MM.1S (cell line): ENCODE results near the gene TMEM163.

Experiments used
- DNase-seq: peaks from one replicate; pipeline ENCODE4 v3.0.0-alpha.2; 2015
- H2AFZ ChIP-seq: fragments of 300-600 bp; sonication (generic); 2 replicates; pipeline ENCODE4 v1.6.0; 2016; ENCODE audit warnings: antibody characterized with exemption, low read length
- H3F3A ChIP-seq: fragments of 300-600 bp; sonication (generic); 2 replicates; pipeline ENCODE4 v1.6.1; 2016; ENCODE audit warnings: mild to moderate bottlenecking, antibody characterized with exemption, low read length, moderate library complexity, mixed read lengths; ENCODE audit not compliant: insufficient read depth
- H3K27ac ChIP-seq: fragments of 300-600 bp; sonication (generic); 2 replicates; pipeline ENCODE4 v1.5.1; 2016; ENCODE audit warnings: mild to moderate bottlenecking, low read length
- H3K27me3 ChIP-seq: fragments of 300-600 bp; sonication (generic); replicated peaks from 2 replicates; pipeline ENCODE4 v1.6.0; 2016; ENCODE audit warnings: low read length; ENCODE audit not compliant: insufficient read depth
- H3K36me3 ChIP-seq: fragments of 300-600 bp; sonication (generic); replicated peaks from 2 replicates; pipeline ENCODE4 v1.6.1; 2016; ENCODE audit warnings: mild to moderate bottlenecking, low read length, mixed read lengths; ENCODE audit not compliant: insufficient read depth
- H3K4me1 ChIP-seq: fragments of 300-600 bp; sonication (generic); 2 replicates; pipeline ENCODE4 v1.6.1; 2016; ENCODE audit warnings: low read length, mixed read lengths
- H3K4me2 ChIP-seq: fragments of 300-600 bp; sonication (generic); 2 replicates; pipeline ENCODE4 v1.6.0; 2016; ENCODE audit warnings: low read depth, low read length
- H3K4me3 ChIP-seq: fragments of 300-600 bp; sonication (generic); 2 replicates; pipeline ENCODE4 v1.5.1; 2016; ENCODE audit warnings: low read length, mixed read lengths
- H3K79me2 ChIP-seq: fragments of 300-600 bp; sonication (generic); 2 replicates; pipeline ENCODE4 v1.6.1; 2016; ENCODE audit warnings: mixed run types, low read length, mixed read lengths
- H3K9ac ChIP-seq: fragments of 300-600 bp; sonication (generic); 2 replicates; pipeline ENCODE4 v1.6.1; 2016; ENCODE audit warnings: low read length, mixed read lengths
- H3K9me2 ChIP-seq: fragments of 300-600 bp; sonication (generic); replicated peaks from 2 replicates; pipeline ENCODE4 v1.6.1; 2016; ENCODE audit warnings: mild to moderate bottlenecking, low read length, mixed read lengths; ENCODE audit not compliant: insufficient read depth
- H3K9me3 ChIP-seq: fragments of 300-600 bp; sonication (generic); replicated peaks from 2 replicates; pipeline ENCODE4 v1.6.1; 2016; ENCODE audit warnings: mild to moderate bottlenecking, low read length, mixed read lengths; ENCODE audit not compliant: insufficient read depth
- H4K20me1 ChIP-seq: fragments of 300-600 bp; sonication (generic); 2 replicates; pipeline ENCODE4 v1.6.1; 2016; ENCODE audit warnings: mild to moderate bottlenecking, low read length, moderate library complexity, mixed read lengths; ENCODE audit not compliant: insufficient read depth
- EZH2 ChIP-seq: fragments of 300-600 bp; sonication (generic); optimal IDR thresholded peaks from 2 replicates; pipeline ENCODE3; 2017; ENCODE audit warnings: low read depth, mild to moderate bottlenecking, antibody characterized with exemption, low read length, mixed read lengths
- EZH2phosphoT487 ChIP-seq: fragments of 300-600 bp; sonication (generic); IDR thresholded peaks from 2 replicates; pipeline ENCODE4 v1.6.1; 2018; ENCODE audit warnings: antibody characterized with exemption, low read length
- TF ChIP-seq, protein P1 (sequence below): fragments of 300-600 bp; sonication (generic); IDR thresholded peaks from 2 replicates; pipeline ENCODE4 v1.5.1; 2016; ENCODE audit warnings: antibody characterized with exemption, low read length, mixed read lengths

Gene TMEM163

DNA sequence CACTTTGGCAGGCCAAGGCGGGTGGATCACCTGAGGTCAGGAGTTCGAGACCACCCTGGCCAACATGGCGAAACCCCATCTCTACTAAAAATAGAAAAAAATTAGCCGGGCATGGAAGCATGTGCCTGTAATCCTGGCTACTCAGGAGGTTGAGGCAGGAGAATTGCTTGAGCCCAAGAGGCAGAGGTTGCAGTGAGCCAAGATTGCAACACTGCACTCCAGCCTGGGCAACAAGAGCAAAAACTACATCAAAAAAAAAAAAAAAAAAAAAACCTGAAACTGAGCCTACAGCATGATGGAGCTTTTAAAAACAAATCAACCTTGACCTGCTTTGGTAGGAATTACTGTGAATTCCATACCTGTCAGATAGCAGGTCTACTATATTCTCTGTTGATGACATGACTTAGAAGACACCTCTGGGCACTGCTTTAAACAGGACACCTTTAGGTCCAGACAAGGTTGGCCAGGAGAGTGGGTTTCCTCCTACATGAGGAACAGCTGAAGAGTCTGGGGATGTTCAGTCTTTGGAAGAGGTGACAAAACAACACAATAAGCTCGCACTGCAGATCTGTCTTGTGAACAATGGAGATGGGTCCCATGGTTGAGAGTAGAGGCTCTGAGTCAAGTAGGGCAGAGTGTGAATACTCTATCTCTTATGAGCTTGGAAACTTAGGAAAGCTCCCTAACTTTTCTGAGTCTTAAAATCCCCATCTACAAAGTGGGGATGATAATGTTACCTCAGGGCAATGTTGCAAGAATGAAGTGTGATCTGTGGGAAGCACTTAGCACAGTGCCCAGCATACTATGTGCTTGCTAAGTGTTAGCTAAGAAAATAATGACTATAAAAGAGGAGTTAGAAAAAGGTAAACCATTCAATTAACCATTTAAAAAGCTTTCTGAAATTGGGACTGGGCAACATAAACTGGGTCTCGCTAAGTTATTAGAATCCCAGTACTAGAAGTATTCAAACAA is 25.2 kb downstream of the TMEM163 start:
- Histone ChIP-seq H3K36me3 (no peaks in the 10 kb centered on the region), H2AFZ (no peak overlapping the region), H3K4me2 (no peak overlapping the region), H3K27me3 (no peaks in the 10 kb centered on the region), H3K27ac (no peak overlapping the region), H3K9me2 (no peaks in the 10 kb centered on the region), H4K20me1 (no peaks in the 10 kb centered on the region), H3K79me2 (no peaks in the 10 kb centered on the region), H3F3A (no peaks in the 10 kb centered on the region), H3K4me1 (no peaks in the 10 kb centered on the region), H3K4me3 (no peak overlapping the region), H3K9ac (no peak overlapping the region), H3K9me3 (no peaks in the 10 kb centered on the region)
- DNase-seq: no peak
- TF ChIP-seq, protein P1, sequence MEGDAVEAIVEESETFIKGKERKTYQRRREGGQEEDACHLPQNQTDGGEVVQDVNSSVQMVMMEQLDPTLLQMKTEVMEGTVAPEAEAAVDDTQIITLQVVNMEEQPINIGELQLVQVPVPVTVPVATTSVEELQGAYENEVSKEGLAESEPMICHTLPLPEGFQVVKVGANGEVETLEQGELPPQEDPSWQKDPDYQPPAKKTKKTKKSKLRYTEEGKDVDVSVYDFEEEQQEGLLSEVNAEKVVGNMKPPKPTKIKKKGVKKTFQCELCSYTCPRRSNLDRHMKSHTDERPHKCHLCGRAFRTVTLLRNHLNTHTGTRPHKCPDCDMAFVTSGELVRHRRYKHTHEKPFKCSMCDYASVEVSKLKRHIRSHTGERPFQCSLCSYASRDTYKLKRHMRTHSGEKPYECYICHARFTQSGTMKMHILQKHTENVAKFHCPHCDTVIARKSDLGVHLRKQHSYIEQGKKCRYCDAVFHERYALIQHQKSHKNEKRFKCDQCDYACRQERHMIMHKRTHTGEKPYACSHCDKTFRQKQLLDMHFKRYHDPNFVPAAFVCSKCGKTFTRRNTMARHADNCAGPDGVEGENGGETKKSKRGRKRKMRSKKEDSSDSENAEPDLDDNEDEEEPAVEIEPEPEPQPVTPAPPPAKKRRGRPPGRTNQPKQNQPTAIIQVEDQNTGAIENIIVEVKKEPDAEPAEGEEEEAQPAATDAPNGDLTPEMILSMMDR: no peak
- no peak for TF ChIP-seq EZH2phosphoT487
- no peak for TF ChIP-seq EZH2

- Histone ChIP-seq H3K36me3 (no peaks in the 10 kb centered on the region), H2AFZ (no peak overlapping the region), H3K9me2 (no peaks in the 10 kb centered on the region), H3K9me3 (no peaks in the 10 kb centered on the region), H3F3A (no peaks in the 10 kb centered on the region), H4K20me1 (no peaks in the 10 kb centered on the region), H3K79me2 (no peaks in the 10 kb centered on the region), H3K27ac (no peak overlapping the region), H3K4me1 (no peaks in the 10 kb centered on the region), H3K4me3 (no peak overlapping the region), H3K27me3 (no peaks in the 10 kb centered on the region), H3K9ac (no peak overlapping the region), H3K4me2 (no peak overlapping the region)
- no peak for TF ChIP-seq EZH2
- no peak for TF ChIP-seq EZH2phosphoT487
- TF ChIP-seq, protein P1: no peak
- no peak for DNase-seq
Measured at GRCh38 chr2:134692499-134692898, 26.3 kb downstream of the TMEM163 start.

- Histone ChIP-seq H4K20me1 (no peaks in the 10 kb centered on the region), H3K9me2 (no peaks in the 10 kb centered on the region), H3K4me2 (no peak overlapping the region), H3K36me3 (no peaks in the 10 kb centered on the region), H3K79me2 (no peaks in the 10 kb centered on the region), H3K9me3 (no peaks in the 10 kb centered on the region), H3K9ac (no peak overlapping the region), H2AFZ (no peak overlapping the region), H3F3A (no peaks in the 10 kb centered on the region), H3K4me1 (no peaks in the 10 kb centered on the region), H3K27me3 (no peaks in the 10 kb centered on the region), H3K4me3 (no peak overlapping the region), H3K27ac (no peak overlapping the region)
- DNase-seq: no peak
- TF ChIP-seq EZH2 (no peak), EZH2phosphoT487 (no peak)
- TF ChIP-seq, protein P1: no peak
Measured at GRCh38 chr2:134690629-134691215, 28.1 kb downstream of the TMEM163 start.
